ENCODE results near the gene ERG. TPM values are rescaled to one million over a fixed set of nuclear protein-coding genes. Genes with fewer than 3 reads are reported as not detected.

The ERG gene
- 1 to 10 TPM; 2.2 to 2.3 TPM for polyA plus RNA-seq

DNA sequence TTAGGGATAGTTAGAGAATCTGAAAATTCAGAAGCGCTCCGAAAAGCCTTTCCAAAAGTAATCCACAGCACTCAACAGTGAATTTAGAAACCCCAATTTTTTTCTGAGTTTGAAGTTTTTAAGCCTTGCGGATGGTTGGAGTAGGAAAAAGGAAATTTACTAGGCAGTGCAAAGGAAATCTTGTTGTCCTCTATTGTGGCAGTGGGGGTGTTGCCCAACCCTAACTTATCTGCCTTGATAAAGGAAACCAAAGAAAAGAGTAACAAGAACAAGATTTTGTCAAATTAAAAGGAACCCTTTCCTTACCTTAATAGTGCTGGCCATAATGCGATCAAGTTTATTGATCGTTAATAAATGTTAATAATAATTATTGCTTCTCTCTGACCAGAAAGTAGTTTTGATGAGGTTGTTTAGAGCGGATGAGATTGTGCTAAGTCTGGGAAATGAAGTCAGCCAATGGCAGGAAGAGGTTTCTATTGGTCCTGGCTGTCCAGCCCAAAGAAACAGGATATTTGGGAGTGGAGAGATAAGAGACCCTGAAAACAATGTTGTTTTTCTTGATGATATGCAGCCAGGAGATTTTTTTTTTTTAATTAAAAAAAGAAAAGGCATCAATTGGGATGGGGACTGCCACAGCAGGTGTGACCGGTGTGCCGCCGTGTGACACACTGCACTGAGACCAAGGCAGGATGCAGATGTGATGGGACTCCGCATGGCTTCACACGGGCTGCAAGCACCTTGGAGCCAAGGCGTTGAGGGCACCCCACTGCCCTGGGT, at the start of gene ERG:
Gene ERG (minus strand): TSS at position 421 of the 777 bp plus-strand sequence. CDS start 97 bp downstream, at position 324.
- Histone ChIP-seq H3K27ac (ENCODE audit: low read depth in 2 of 2, low read length in 1 of 2) (peak within 1 kb of the TSS; percentile 5 to 57), H3K27me3 (ENCODE audit: control insufficient read depth in 1 of 2, insufficient read depth in 2 of 2, low read length in 2 of 2) (no peaks in the 10 kb centered on the region), H3K36me3 (ENCODE audit: control insufficient read depth in 2 of 2, insufficient read depth in 2 of 2, low read length in 1 of 2) (no peaks in the 10 kb centered on the region), H3K4me3 (ENCODE audit: low read depth in 1 of 2, low read length in 2 of 2) (peak within 1 kb of the TSS in 1 of 2 donors; percentile 7), H3K4me1 (ENCODE audit: control insufficient read depth in 2 of 2, insufficient read depth in 2 of 2, low read length in 1 of 2) (peaks cover 0 to 3% of the 10 kb centered on the region in 2 donors), H3K9me3 (ENCODE audit: control insufficient read depth in 2 of 2, insufficient read depth in 1 of 2, low read depth in 1 of 2, low read length in 1 of 2) (no peaks in the 10 kb centered on the region)
- whole genome bisulfite sequencing, 2 donors, result 66 to 69% methylated on average over 12 of the region's 12 CpGs

GRCh38 chr21:38544661-38545060, 46.4 kb upstream of the ERG start:
- Histone ChIP-seq H3K27me3 (ENCODE audit: control insufficient read depth in 1 of 2, insufficient read depth in 2 of 2, low read length in 2 of 2) (no peaks in the 10 kb centered on the region), H3K27ac (ENCODE audit: low read depth in 2 of 2, low read length in 1 of 2) (no peak overlapping the region), H3K36me3 (ENCODE audit: control insufficient read depth in 2 of 2, insufficient read depth in 2 of 2, low read length in 1 of 2) (no peaks in the 10 kb centered on the region), H3K4me3 (ENCODE audit: low read depth in 1 of 2, low read length in 2 of 2) (no peak overlapping the region), H3K9me3 (ENCODE audit: control insufficient read depth in 2 of 2, insufficient read depth in 1 of 2, low read depth in 1 of 2, low read length in 1 of 2) (no peaks in the 10 kb centered on the region), H3K4me1 (ENCODE audit: control insufficient read depth in 2 of 2, insufficient read depth in 2 of 2, low read length in 1 of 2) (no peaks in the 10 kb centered on the region)
- WGBS, 2 donors, result 78 to 79% methylated on average over 2 of the region's 2 CpGs

GRCh38 chr21:38542263-38542662, 44.0 kb upstream of the ERG start:
- Histone ChIP-seq H3K4me3 (ENCODE audit: low read depth in 1 of 2, low read length in 2 of 2) (no peak overlapping the region), H3K27me3 (ENCODE audit: control insufficient read depth in 1 of 2, insufficient read depth in 2 of 2, low read length in 2 of 2) (no peaks in the 10 kb centered on the region), H3K36me3 (ENCODE audit: control insufficient read depth in 2 of 2, insufficient read depth in 2 of 2, low read length in 1 of 2) (no peaks in the 10 kb centered on the region), H3K27ac (ENCODE audit: low read depth in 2 of 2, low read length in 1 of 2) (no peak overlapping the region), H3K9me3 (ENCODE audit: control insufficient read depth in 2 of 2, insufficient read depth in 1 of 2, low read depth in 1 of 2, low read length in 1 of 2) (no peaks in the 10 kb centered on the region), H3K4me1 (ENCODE audit: control insufficient read depth in 2 of 2, insufficient read depth in 2 of 2, low read length in 1 of 2) (no peaks in the 10 kb centered on the region)
- WGBS, 2 donors, result 73 to 74% methylated on average over 4 of the region's 4 CpGs

DNA sequence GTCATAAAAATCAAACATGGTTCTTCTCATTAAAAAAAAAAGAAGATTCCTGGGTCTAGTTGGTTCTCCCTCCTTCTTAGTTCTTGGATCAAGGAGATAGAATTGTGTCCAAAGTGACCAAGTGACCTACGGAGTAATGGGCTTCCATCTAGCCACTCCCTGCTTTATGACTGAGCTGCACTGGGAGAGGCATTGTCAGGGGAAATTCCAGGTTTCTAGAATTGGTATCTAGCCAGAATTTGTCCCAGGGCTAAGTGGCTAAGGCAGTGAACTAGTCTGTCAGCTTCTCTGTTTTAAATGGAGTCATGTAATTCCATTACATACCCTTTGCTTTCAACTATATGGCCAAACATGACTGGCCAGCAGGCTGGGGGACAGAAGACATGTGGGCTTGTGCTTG, 40.1 kb upstream of the ERG start:
- Histone ChIP-seq H3K4me1 (ENCODE audit: control insufficient read depth in 2 of 2, insufficient read depth in 2 of 2, low read length in 1 of 2) (no peaks in the 10 kb centered on the region), H3K36me3 (ENCODE audit: control insufficient read depth in 2 of 2, insufficient read depth in 2 of 2, low read length in 1 of 2) (no peaks in the 10 kb centered on the region), H3K9me3 (ENCODE audit: control insufficient read depth in 2 of 2, insufficient read depth in 1 of 2, low read depth in 1 of 2, low read length in 1 of 2) (no peaks in the 10 kb centered on the region), H3K4me3 (ENCODE audit: low read depth in 1 of 2, low read length in 2 of 2) (no peak overlapping the region), H3K27me3 (ENCODE audit: control insufficient read depth in 1 of 2, insufficient read depth in 2 of 2, low read length in 2 of 2) (no peaks in the 10 kb centered on the region), H3K27ac (ENCODE audit: low read depth in 2 of 2, low read length in 1 of 2) (no peak overlapping the region)
- WGBS, 2 donors, result 43 to 50% methylated on average over 1 of the region's 1 CpG

GRCh38 chr21:38534591-38534990, 36.3 kb upstream of the ERG start:
- Histone ChIP-seq H3K36me3 (ENCODE audit: control insufficient read depth in 2 of 2, insufficient read depth in 2 of 2, low read length in 1 of 2) (no peaks in the 10 kb centered on the region), H3K4me1 (ENCODE audit: control insufficient read depth in 2 of 2, insufficient read depth in 2 of 2, low read length in 1 of 2) (no peaks in the 10 kb centered on the region), H3K27me3 (ENCODE audit: control insufficient read depth in 1 of 2, insufficient read depth in 2 of 2, low read length in 2 of 2) (no peaks in the 10 kb centered on the region), H3K9me3 (ENCODE audit: control insufficient read depth in 2 of 2, insufficient read depth in 1 of 2, low read depth in 1 of 2, low read length in 1 of 2) (no peaks in the 10 kb centered on the region), H3K27ac (ENCODE audit: low read depth in 2 of 2, low read length in 1 of 2) (no peak overlapping the region), H3K4me3 (ENCODE audit: low read depth in 1 of 2, low read length in 2 of 2) (no peak overlapping the region)
- 81 to 86% methylated on average over 3 of the region's 3 CpGs for WGBS, 2 donors

DNA sequence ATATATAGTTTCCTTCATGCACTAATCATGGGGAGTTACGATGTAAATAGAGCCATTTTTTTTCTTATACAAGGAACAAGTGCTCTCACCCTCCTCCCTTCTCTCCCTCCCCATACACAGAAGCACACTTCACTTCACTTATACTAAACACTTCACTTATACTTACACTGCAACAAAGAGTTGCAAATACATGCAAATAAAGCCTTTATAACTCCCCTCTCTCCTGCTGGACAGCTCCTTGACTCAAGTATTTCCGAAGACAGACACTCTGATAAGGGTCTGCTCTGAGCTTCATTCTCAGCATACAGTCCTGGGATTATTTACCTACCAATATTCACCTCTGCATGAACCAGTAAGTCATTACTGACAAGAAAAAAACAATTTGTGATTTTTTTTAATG, 35.6 kb upstream of the ERG start:
- no peaks in the 10 kb centered on the region for H3K4me1 ChIP-seq (ENCODE audit: control insufficient read depth in 2 of 2, insufficient read depth in 2 of 2, low read length in 1 of 2)
- no peak overlapping the region for H3K27ac ChIP-seq (ENCODE audit: low read depth in 2 of 2, low read length in 1 of 2)
- 66 to 86% methylated on average over 2 of the region's 2 CpGs for WGBS, 2 donors

DNA sequence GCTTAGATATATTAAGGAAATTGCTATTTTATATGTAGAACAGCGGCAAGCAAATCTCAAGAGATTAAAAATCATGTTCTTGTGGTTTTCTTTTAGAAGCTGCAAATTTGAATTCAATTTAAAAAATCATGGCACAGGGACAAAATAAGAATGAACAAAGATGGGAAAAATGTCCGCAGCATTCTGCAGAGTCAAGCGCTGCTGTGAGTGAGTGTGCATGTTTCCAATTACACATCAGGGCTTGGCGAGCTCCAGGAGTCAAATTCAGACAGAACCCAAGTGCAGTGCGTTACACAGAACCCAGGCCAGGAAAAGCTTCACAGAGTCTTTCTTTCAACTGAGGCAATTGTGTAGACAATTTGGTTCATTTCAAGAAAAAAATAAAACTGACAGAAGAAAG, 33.3 kb upstream of the ERG start:
- no peak overlapping the region for H3K4me3 ChIP-seq (ENCODE audit: low read depth in 1 of 2, low read length in 2 of 2)
- H3K9me3 ChIP-seq (ENCODE audit: control insufficient read depth in 2 of 2, insufficient read depth in 1 of 2, low read depth in 1 of 2, low read length in 1 of 2), result no peaks in the 10 kb centered on the region
- H3K27me3 ChIP-seq (ENCODE audit: control insufficient read depth in 1 of 2, insufficient read depth in 2 of 2, low read length in 2 of 2), result no peaks in the 10 kb centered on the region
- no peaks in the 10 kb centered on the region for H3K4me1 ChIP-seq (ENCODE audit: control insufficient read depth in 2 of 2, insufficient read depth in 2 of 2, low read length in 1 of 2)
- H3K36me3 ChIP-seq (ENCODE audit: control insufficient read depth in 2 of 2, insufficient read depth in 2 of 2, low read length in 1 of 2), result no peaks in the 10 kb centered on the region
- 57 to 63% methylated on average over 5 of the region's 5 CpGs for WGBS, 2 donors
- no peak overlapping the region for H3K27ac ChIP-seq (ENCODE audit: low read depth in 2 of 2, low read length in 1 of 2)

More for the DNA sequence above, 35.6 kb upstream of the ERG start:
- Histone ChIP-seq H3K4me3 (ENCODE audit: low read depth in 1 of 2, low read length in 2 of 2) (no peak overlapping the region), H3K9me3 (ENCODE audit: control insufficient read depth in 2 of 2, insufficient read depth in 1 of 2, low read depth in 1 of 2, low read length in 1 of 2) (no peaks in the 10 kb centered on the region), H3K27me3 (ENCODE audit: control insufficient read depth in 1 of 2, insufficient read depth in 2 of 2, low read length in 2 of 2) (no peaks in the 10 kb centered on the region), H3K36me3 (ENCODE audit: control insufficient read depth in 2 of 2, insufficient read depth in 2 of 2, low read length in 1 of 2) (no peaks in the 10 kb centered on the region)

GRCh38 chr21:38531039-38531541, 32.8 kb upstream of the ERG start:
- Histone ChIP-seq H3K36me3 (ENCODE audit: control insufficient read depth in 2 of 2, insufficient read depth in 2 of 2, low read length in 1 of 2) (no peaks in the 10 kb centered on the region), H3K27ac (ENCODE audit: low read depth in 2 of 2, low read length in 1 of 2) (no peak overlapping the region), H3K27me3 (ENCODE audit: control insufficient read depth in 1 of 2, insufficient read depth in 2 of 2, low read length in 2 of 2) (no peaks in the 10 kb centered on the region), H3K4me3 (ENCODE audit: low read depth in 1 of 2, low read length in 2 of 2) (no peak overlapping the region), H3K4me1 (ENCODE audit: control insufficient read depth in 2 of 2, insufficient read depth in 2 of 2, low read length in 1 of 2) (no peaks in the 10 kb centered on the region), H3K9me3 (ENCODE audit: control insufficient read depth in 2 of 2, insufficient read depth in 1 of 2, low read depth in 1 of 2, low read length in 1 of 2) (no peaks in the 10 kb centered on the region)
- WGBS, 2 donors, result 60 to 72% methylated on average over 5 of the region's 5 CpGs

- H3K4me1 ChIP-seq (ENCODE audit: control insufficient read depth in 2 of 2, insufficient read depth in 2 of 2, low read length in 1 of 2), result no peaks in the 10 kb centered on the region
- no peaks in the 10 kb centered on the region for H3K36me3 ChIP-seq (ENCODE audit: control insufficient read depth in 2 of 2, insufficient read depth in 2 of 2, low read length in 1 of 2)
- WGBS, 2 donors, result 85 to 92% methylated on average over 8 of the region's 8 CpGs
- no peak overlapping the region for H3K27ac ChIP-seq (ENCODE audit: low read depth in 2 of 2, low read length in 1 of 2)
- no peaks in the 10 kb centered on the region for H3K9me3 ChIP-seq (ENCODE audit: control insufficient read depth in 2 of 2, insufficient read depth in 1 of 2, low read depth in 1 of 2, low read length in 1 of 2)
- H3K27me3 ChIP-seq (ENCODE audit: control insufficient read depth in 1 of 2, insufficient read depth in 2 of 2, low read length in 2 of 2), result no peaks in the 10 kb centered on the region
- H3K4me3 ChIP-seq (ENCODE audit: low read depth in 1 of 2, low read length in 2 of 2), result no peak overlapping the region
Measured at GRCh38 chr21:38527737-38528136, 29.5 kb upstream of the ERG start.

DNA sequence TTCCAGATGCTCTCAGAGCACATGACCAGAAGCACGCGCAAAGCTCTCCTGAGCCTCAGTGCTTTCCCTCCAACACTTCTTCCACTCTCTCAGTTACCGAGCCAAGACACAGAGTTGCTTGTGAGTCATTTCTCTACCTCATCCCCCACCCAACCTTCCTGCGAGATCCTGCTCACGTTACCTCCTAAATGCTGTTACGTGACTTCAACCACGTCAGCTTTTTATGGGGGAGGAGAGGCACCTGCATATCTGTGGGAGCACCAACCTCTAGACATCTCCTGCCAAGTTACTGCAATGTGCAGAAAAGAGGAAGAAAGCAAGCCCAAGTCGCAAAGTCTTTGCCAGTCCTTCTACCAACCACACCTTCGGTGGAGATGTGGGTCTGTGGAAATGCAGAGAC, 27.2 kb upstream of the ERG start:
- Histone ChIP-seq H3K4me1 (ENCODE audit: control insufficient read depth in 2 of 2, insufficient read depth in 2 of 2, low read length in 1 of 2) (no peaks in the 10 kb centered on the region), H3K27me3 (ENCODE audit: control insufficient read depth in 1 of 2, insufficient read depth in 2 of 2, low read length in 2 of 2) (no peaks in the 10 kb centered on the region), H3K9me3 (ENCODE audit: control insufficient read depth in 2 of 2, insufficient read depth in 1 of 2, low read depth in 1 of 2, low read length in 1 of 2) (no peaks in the 10 kb centered on the region), H3K27ac (ENCODE audit: low read depth in 2 of 2, low read length in 1 of 2) (no peak overlapping the region), H3K36me3 (ENCODE audit: control insufficient read depth in 2 of 2, insufficient read depth in 2 of 2, low read length in 1 of 2) (no peaks in the 10 kb centered on the region), H3K4me3 (ENCODE audit: low read depth in 1 of 2, low read length in 2 of 2) (no peak overlapping the region)
- 77 to 79% methylated on average over 9 of the region's 9 CpGs for WGBS, 2 donors

Measured in esophagus (tissue), 2 donors.